Activated CD8-positive, alpha-beta memory T cell treated with anti-CD3 and anti-CD28 coated beads for 4 hours (primary cell): ENCODE measurements around the gene SPIRE1.
"Not testable (repeated sequence)": the region's sequence is repeated elsewhere in the genome, so short reads cannot be mapped to it uniquely, and the experiment has no call there.

ENCODE experiments used
- DNase-seq, 2 donors: peaks; one replicate each; pipeline ENCODE4 v3.0.0-alpha.2; 2020; ENCODE audit warnings: low read depth in 2 of 2

The SPIRE1 gene

GRCh38 chr18:12416098-12416729 is 241.7 kb downstream of the SPIRE1 start:
- DNase-seq = no peak

GRCh38 chr18:12411456-12411855 is 246.5 kb downstream of the SPIRE1 start:
- no peak for DNase-seq

DNA sequence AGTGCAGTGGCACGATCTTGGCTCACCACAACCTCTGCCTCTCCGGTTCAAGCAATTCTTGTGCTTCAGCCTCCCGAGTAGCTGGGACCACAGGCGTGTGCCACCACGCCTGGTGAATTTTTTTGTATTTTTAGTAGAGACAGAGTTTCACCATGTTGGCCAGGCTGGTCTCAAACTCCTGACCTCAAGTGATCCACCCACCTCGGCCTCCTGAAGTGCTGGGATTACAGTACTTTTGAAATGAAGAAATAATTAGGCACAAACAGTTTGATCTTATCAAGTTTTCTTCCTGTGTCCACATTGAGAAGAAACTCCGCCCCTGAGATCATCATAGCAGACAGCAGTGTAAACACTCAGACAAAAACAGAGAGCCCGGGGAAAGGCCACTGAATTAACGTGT is 247.2 kb downstream of the SPIRE1 start:
- DNase-seq = not testable (repeated sequence)

DNA sequence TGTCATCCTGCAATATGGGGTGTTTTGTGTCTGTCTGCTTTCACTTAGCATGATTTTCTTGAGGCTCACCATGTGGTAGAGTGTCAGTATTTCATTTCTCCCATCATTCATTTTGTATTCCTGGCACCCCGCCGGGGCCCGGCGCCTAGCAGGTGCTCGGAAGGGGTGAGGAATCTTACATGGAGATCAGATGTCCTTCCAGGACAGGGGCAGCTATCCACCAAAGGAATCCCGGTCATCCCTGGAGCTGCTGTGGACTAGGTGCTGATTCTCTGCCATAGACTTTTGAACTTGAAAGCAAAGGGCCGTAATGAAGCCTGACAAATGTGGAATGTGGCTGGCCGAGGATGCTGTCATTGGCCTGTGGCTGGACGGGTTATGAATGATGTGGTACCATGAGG is 247.8 kb downstream of the SPIRE1 start:
- no peak for DNase-seq

DNA sequence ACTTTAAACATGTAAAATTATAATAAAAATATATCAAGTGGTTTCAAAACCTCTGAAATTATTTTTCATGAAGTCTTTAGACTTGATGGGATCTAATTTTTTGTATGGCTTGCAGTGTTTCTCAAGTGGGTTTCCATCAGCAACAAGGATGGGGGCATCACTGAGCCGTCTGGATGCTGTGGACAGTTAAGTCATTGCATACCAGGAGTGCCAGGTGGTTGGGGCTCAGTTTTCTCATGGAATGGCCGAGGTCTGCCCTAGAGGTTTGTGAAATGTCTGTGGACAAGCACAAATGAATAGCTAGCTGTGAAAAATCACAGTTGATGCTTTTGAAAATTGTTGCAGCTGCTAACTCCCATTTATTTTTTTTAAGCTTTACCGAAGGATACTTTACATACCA is 248.4 kb downstream of the SPIRE1 start:
- DNase-seq = no peak

DNA sequence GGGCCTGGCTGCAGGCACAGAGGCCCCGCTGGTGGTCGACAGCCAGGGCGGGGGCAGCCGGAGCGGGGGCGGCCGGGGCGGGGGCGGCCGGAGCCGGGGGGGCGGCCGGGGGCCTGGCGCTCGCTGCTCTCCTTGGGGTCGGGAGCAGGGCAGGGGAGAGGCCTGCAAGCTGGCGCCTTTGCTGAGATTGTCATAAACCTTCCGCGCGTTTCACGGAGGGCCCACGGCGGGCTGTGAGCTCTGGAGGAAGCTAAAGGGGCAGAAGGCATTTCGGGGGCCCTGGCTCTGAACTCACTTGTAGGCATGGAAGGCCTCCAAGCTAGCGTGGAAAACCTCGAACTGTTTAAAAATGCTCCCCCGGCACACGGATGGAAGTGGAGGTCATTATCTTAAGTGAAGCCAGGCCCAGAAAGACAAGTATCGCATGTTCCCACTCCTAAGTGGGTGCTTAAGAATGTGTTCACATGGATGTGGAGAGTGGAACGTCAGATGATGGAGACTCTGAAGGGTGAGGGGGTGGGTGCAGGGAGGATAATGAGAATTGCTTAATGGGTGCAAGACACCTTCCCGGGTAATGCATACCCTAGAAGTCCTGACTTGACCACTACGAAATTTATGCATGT is 249.5 kb downstream of the SPIRE1 start:
- no peak for DNase-seq

DNA sequence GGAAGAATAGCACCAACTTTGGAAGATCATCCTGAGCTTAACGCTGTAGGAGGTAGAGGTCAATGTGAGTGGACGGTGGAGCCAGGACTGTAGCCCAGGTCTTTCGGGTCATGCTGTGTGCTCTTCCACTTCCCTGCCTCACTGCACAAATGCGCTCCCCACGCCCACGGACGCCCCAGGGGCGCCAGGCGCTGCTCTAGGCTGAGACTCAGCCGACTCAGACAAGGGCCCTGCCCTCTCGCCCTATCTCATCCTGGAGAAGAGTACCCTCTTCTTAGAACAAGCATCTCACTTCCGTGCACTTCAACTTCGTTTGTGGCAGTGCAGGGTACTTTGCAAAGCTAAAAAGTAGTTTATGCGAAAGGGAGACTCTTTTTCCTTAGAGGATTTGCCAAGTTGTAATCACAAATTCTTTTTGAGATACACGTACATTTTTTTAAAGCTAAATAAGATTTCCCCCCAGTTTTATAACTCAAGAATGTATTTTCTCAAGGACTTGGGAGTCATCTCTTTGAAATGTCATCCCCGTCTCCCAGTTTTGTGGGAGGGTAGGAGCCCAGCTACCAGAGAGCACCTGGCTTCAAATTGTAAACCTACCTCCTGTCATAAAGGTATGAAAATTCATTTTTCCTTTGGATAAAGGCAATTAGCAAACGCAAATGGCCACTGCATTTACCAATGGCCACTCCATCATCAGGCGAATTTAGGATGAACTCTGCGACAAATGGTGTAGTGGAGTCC is 251.4 kb downstream of the SPIRE1 start:
- DNase-seq = no peak

DNA sequence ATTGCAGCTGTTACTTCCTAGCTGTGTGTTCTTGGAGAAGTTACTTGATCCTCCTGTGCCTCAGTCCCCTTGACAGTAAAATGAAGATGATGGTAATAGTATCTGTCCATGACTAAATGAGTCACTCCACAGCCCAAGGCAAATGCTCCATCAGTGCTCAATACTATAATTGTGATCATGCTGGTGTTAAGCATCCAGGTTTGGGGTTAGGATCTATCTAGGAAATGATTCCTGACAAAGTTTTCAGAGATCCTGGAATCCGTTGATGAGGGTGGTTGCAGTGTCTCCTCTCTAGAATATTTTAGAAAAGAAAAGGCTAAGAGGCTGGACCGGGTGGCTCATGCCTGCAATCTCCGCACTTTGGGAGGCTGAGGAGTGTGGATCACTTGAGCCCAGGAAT is 252.8 kb downstream of the SPIRE1 start:
- DNase-seq = no peak

- no peak for DNase-seq
These were observed 254.1 kb downstream of the SPIRE1 start for GRCh38 chr18:12403601-12404506.

DNA sequence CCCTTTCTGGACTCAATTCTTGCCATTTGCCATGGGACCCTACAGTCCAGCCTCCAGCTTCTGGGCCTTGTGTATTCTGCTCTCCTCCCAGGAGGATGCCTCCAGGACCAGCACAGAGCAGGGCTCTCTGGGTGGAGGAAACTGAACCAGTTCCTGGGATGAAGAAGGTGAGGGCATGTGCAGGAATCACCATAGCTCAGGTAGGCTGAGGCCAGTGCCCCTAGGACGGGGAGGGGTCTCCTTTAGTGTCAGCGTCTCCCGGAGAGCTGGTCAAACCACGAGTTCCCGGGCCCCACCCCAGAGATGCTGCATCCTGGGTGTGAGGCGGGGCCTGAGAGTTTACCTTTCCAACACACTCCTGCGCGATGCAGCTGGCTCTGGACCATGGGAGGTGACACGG is 256.0 kb downstream of the SPIRE1 start:
- DNase-seq = no peak

- no peak for DNase-seq
These were observed 258.7 kb downstream of the SPIRE1 start for GRCh38 chr18:12399231-12399630.

GRCh38 chr18:12398625-12399024 is 259.3 kb downstream of the SPIRE1 start:
- no peak for DNase-seq

- no peak for DNase-seq
These were observed 260.1 kb downstream of the SPIRE1 start for GRCh38 chr18:12397793-12398192.

DNA sequence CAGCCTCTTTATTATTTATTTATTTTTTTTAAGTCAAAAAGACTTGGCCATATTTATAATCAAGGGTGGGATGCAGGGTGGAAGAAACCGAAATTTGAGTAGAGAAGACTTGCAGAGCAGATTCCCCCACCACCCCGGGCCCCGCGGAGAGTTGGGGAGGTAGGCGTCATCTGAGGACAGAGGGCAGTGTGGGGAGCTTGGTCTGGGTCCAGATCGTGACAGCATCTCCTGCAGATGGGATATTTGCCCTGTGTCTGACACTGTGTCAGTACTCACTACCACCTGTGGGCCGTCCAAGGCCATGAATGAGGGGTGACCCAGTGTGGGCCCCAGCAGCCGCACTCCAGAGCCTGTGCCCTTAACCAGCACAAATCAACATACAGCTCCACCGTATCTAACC is 260.7 kb downstream of the SPIRE1 start:
- DNase-seq = no peak
